Karpas-422 (cell line): ENCODE measurements around the gene CD28. TPM values are rescaled to one million over a fixed set of nuclear protein-coding genes. Genes with fewer than 3 reads are reported as not detected.

Experiments used
- DNase-seq: peaks from one replicate; pipeline ENCODE4 v3.0.0-alpha.2; 2015
- H2AFZ ChIP-seq: fragments of 200-600 bp; sonication (generic); 2 replicates; pipeline ENCODE4 v1.6.1; 2014; ENCODE audit warnings: antibody characterized with exemption, low read length, mixed read lengths
- H3K27ac ChIP-seq: fragments of 200-600 bp; sonication (generic); 2 replicates; pipeline ENCODE4 v1.5.1; 2014; ENCODE audit warnings: mild to moderate bottlenecking, low read length, moderate library complexity
- H3K27me3 ChIP-seq: fragments of 200-600 bp; sonication (generic); 2 replicates; pipeline ENCODE4 v1.6.1; 2014; ENCODE audit warnings: low read length, mixed read lengths
- H3K36me3 ChIP-seq: fragments of 200-600 bp; sonication (generic); 2 replicates; pipeline ENCODE4 v1.6.1; 2014; ENCODE audit warnings: low read length, mixed read lengths; ENCODE audit not compliant: insufficient read depth
- H3K4me1 ChIP-seq: fragments of 200-600 bp; sonication (generic); 2 replicates; pipeline ENCODE4 v1.6.1; 2014; ENCODE audit warnings: mild to moderate bottlenecking, low read length, mixed read lengths
- H3K4me2 ChIP-seq: fragments of 200-600 bp; sonication (generic); 2 replicates; pipeline ENCODE4 v1.6.1; 2014; ENCODE audit warnings: low read length, low read depth, mild to moderate bottlenecking; ENCODE audit not compliant: poor library complexity, severe bottlenecking
- H3K4me3 ChIP-seq: fragments of 200-600 bp; sonication (generic); 2 replicates; pipeline ENCODE4 v1.5.1; 2014; ENCODE audit warnings: mild to moderate bottlenecking, antibody characterized with exemption, low read length, mixed read lengths
- H3K79me2 ChIP-seq: fragments of 200-600 bp; sonication (generic); 2 replicates; pipeline ENCODE4 v1.6.1; 2014; ENCODE audit warnings: mild to moderate bottlenecking, low read length, mixed read lengths
- H3K9ac ChIP-seq: fragments of 200-600 bp; sonication (generic); 2 replicates; pipeline ENCODE4 v1.6.0; 2014; ENCODE audit warnings: low read length
- H3K9me2 ChIP-seq: fragments of 200-600 bp; sonication (generic), shearing (Covaris generic); replicated peaks from 2 replicates; pipeline ENCODE4 v1.6.0; 2014; ENCODE audit warnings: mild to moderate bottlenecking, low read length, moderate library complexity; ENCODE audit not compliant: insufficient read depth
- H3K9me3 ChIP-seq: fragments of 300-700, 200-600 bp; sonication (generic); 2 replicates; pipeline ENCODE4 v1.6.1; 2014; ENCODE audit warnings: low read length, mixed read lengths
- H4K20me1 ChIP-seq: fragments of 200-600 bp; sonication (generic); 2 replicates; pipeline ENCODE4 v1.6.1; 2014; ENCODE audit warnings: mild to moderate bottlenecking, antibody characterized with exemption, low read length, low read depth; ENCODE audit not compliant: insufficient read depth
- total RNA-seq: library from RNA; depleted of rRNA; stranded (reverse); fragments of >200 nt; shearing (Covaris generic); gene quantifications from 2 replicates; pipeline ENCODE4 v1.2.3, GENCODE V29; 2014; ENCODE audit warnings: low replicate concordance

Gene CD28
- total RNA-seq, 1 experiment from 2014 or later = not detected

DNA sequence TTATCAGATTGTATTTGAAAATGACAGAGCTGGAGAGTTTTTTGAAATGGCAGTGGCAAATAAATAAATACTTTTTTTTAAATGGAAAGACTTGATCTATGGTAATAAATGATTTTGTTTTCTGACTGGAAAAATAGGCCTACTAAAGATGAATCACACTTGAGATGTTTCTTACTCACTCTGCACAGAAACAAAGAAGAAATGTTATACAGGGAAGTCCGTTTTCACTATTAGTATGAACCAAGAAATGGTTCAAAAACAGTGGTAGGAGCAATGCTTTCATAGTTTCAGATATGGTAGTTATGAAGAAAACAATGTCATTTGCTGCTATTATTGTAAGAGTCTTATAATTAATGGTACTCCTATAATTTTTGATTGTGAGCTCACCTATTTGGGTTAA lies 30.9 kb downstream of the CD28 start:
- Histone ChIP-seq H3K9me3 (no peaks in the 10 kb centered on the region), H3K27me3 (no peaks in the 10 kb centered on the region), H3K4me3 (no peak overlapping the region), H3K36me3 (no peaks in the 10 kb centered on the region), H3K4me1 (no peaks in the 10 kb centered on the region), H3K4me2 (no peak overlapping the region), H2AFZ (no peak overlapping the region), H3K9ac (no peak overlapping the region), H4K20me1 (no peaks in the 10 kb centered on the region), H3K9me2 (no peaks in the 10 kb centered on the region), H3K79me2 (no peaks in the 10 kb centered on the region), H3K27ac (no peak overlapping the region)
- DNase-seq = no peak

DNA sequence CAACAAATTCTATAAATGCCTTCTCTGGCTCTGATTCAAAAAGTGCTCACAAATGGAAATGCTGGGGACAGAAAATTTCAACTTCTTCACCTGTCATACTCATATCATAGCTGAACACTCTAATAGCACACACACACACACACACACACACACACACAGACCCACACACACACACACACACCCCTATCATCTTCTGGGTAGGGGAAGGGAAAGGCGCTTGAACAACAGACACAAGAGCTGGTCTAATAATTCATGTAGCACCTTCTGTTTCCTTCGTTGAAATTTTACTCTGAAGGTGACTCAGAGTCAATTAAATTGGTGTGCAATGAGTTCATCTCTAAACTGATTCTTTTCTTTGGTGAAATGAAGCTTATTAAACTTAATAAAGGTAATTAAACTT lies 32.9 kb downstream of the CD28 start:
- no peak overlapping the region for H3K27ac ChIP-seq
- no peak overlapping the region for H3K4me3 ChIP-seq
- H2AFZ ChIP-seq = no peak overlapping the region
- H4K20me1 ChIP-seq = no peaks in the 10 kb centered on the region
- no peaks in the 10 kb centered on the region for H3K27me3 ChIP-seq
- no peaks in the 10 kb centered on the region for H3K79me2 ChIP-seq
- no peak overlapping the region for H3K4me2 ChIP-seq
- H3K4me1 ChIP-seq = no peaks in the 10 kb centered on the region
- no peak for DNase-seq
- no peaks in the 10 kb centered on the region for H3K9me3 ChIP-seq
- no peaks in the 10 kb centered on the region for H3K9me2 ChIP-seq
- no peaks in the 10 kb centered on the region for H3K36me3 ChIP-seq
- H3K9ac ChIP-seq = no peak overlapping the region

DNA sequence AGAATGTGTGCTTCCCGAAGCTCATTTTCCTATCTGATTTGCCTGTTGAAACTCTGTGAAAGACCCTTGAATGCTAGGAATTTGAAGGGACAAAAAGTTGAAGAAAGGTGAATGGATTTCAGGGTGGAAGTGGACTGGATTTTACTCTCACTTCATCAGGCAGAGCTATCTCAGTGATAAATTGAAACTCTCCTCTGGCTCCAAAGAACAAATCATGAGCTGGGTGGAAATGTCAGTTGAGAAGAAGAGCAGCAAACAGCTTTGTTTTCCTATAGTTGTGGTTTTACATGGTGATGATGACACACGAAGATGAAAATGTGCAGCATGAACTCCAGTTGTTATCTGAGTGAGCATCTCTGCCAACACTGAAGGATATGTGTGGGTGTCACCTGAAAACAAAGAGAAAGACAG lies 34.4 kb downstream of the CD28 start:
- no peak for DNase-seq
- Histone ChIP-seq H3K4me3 (no peak overlapping the region), H4K20me1 (no peaks in the 10 kb centered on the region), H3K27me3 (no peaks in the 10 kb centered on the region), H3K4me2 (no peak overlapping the region), H3K79me2 (no peaks in the 10 kb centered on the region), H3K9me2 (no peaks in the 10 kb centered on the region), H3K36me3 (no peaks in the 10 kb centered on the region), H3K9ac (no peak overlapping the region), H3K9me3 (no peaks in the 10 kb centered on the region), H3K4me1 (no peaks in the 10 kb centered on the region), H3K27ac (no peak overlapping the region), H2AFZ (no peak overlapping the region)

DNA sequence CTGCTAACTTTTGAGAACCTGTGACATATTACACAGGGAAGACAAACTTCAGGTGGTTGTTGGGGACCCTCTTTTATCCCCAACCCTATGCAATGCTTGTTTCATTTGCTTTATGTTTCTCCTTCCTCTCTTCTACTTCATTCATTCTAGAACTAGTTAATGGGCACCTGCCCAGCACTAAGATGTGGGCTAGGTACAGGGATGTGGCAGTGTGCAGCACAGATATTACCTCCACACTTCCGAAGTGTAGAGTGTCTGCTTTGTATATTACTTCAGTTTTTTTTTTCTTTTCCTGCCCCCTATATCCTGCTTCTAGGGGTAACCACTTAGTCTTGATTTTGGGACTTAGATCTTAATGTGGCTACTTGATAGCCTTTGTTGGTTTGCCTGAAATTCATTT lies 35.1 kb downstream of the CD28 start:
- H4K20me1 ChIP-seq = no peaks in the 10 kb centered on the region
- H2AFZ ChIP-seq = no peak overlapping the region
- no peaks in the 10 kb centered on the region for H3K4me1 ChIP-seq
- H3K36me3 ChIP-seq = no peaks in the 10 kb centered on the region
- no peaks in the 10 kb centered on the region for H3K79me2 ChIP-seq
- no peak overlapping the region for H3K27ac ChIP-seq
- no peak overlapping the region for H3K9ac ChIP-seq
- no peaks in the 10 kb centered on the region for H3K9me2 ChIP-seq
- no peak overlapping the region for H3K4me3 ChIP-seq
- H3K27me3 ChIP-seq = no peaks in the 10 kb centered on the region
- DNase-seq = no peak
- no peak overlapping the region for H3K4me2 ChIP-seq
- H3K9me3 ChIP-seq = no peaks in the 10 kb centered on the region

DNA sequence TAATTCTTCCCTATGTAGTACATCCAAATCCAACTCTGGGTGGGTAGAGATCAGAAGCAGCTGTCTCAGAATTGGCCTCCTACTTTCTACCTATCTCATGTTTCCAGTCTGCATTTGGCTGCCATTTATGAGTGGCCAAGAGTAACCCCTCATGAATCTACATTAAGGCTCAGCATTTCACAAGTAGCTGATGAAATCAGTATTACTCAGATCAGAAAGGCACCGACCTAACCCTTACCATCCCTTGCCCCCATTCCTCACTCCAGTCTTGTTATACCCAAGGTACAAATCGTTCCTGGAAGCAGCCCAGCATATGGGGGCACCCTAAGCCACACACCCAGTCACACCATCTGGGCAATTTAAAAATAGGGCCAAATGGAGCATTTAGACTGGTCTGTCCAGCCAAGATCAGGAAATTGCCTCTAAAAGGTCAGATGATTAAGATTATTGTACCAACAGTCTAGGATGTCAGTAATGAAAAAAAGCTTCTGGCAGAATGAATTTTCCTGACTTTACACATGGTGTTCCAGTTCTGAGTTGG lies 37.1 kb downstream of the CD28 start:
- no peak overlapping the region for H2AFZ ChIP-seq
- no peaks in the 10 kb centered on the region for H3K27me3 ChIP-seq
- H3K9me2 ChIP-seq = no peaks in the 10 kb centered on the region
- no peak overlapping the region for H3K9ac ChIP-seq
- H3K4me3 ChIP-seq = no peak overlapping the region
- no peak for DNase-seq
- no peak overlapping the region for H3K4me2 ChIP-seq
- H3K9me3 ChIP-seq = no peaks in the 10 kb centered on the region
- H3K27ac ChIP-seq = no peak overlapping the region
- no peaks in the 10 kb centered on the region for H3K4me1 ChIP-seq
- no peaks in the 10 kb centered on the region for H3K79me2 ChIP-seq
- H4K20me1 ChIP-seq = no peaks in the 10 kb centered on the region
- H3K36me3 ChIP-seq = no peaks in the 10 kb centered on the region

DNA sequence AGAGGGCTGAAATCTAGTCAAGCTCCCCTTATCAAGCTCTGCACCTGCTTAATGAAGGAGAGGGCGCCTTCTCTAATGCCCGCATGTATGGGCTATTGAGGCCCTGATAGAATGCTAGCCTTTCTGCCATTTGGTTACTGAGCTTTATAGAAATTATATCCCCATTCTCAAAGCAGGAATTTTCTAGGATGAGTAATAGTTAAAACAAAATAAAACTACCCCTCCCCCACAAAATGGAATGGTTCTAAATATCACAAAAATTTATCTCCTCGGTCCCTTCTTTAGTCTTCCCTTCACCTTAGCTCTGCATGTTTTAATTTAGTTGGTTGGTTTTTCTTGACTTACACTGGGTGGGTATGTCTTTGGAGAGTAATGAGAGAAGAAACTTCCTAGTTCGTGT lies 37.7 kb downstream of the CD28 start:
- Histone ChIP-seq H3K9ac (no peak overlapping the region), H3K27me3 (no peaks in the 10 kb centered on the region), H2AFZ (no peak overlapping the region), H3K27ac (no peak overlapping the region), H3K9me3 (no peaks in the 10 kb centered on the region), H3K4me3 (no peak overlapping the region), H3K36me3 (no peaks in the 10 kb centered on the region), H3K4me2 (no peak overlapping the region), H4K20me1 (no peaks in the 10 kb centered on the region), H3K4me1 (no peaks in the 10 kb centered on the region), H3K79me2 (no peaks in the 10 kb centered on the region), H3K9me2 (no peaks in the 10 kb centered on the region)
- no peak for DNase-seq

DNA sequence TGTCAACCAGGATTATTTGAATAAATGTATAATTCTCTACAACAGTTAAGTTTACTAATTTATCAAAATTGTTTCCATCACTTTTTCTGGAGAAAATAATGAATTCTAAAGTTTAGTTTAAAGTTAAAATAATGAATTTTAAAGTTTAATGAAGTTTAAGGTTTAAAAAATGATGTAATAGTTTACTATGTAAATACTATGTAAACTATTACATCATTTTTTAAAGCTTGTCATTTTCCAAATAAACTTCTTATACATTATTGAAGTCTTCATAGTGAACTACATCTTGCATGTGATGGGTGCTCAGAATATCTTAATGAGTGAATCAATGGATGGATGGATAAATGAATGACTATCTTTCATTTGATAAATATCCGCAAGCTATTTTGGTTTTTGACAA lies 38.8 kb downstream of the CD28 start:
- no peaks in the 10 kb centered on the region for H3K79me2 ChIP-seq
- no peak overlapping the region for H3K4me2 ChIP-seq
- H3K36me3 ChIP-seq = no peaks in the 10 kb centered on the region
- H4K20me1 ChIP-seq = no peaks in the 10 kb centered on the region
- no peak overlapping the region for H2AFZ ChIP-seq
- no peak overlapping the region for H3K4me3 ChIP-seq
- no peaks in the 10 kb centered on the region for H3K27me3 ChIP-seq
- H3K9ac ChIP-seq = no peak overlapping the region
- H3K4me1 ChIP-seq = no peaks in the 10 kb centered on the region
- DNase-seq = no peak
- no peak overlapping the region for H3K27ac ChIP-seq
- no peaks in the 10 kb centered on the region for H3K9me2 ChIP-seq
- no peaks in the 10 kb centered on the region for H3K9me3 ChIP-seq

DNA sequence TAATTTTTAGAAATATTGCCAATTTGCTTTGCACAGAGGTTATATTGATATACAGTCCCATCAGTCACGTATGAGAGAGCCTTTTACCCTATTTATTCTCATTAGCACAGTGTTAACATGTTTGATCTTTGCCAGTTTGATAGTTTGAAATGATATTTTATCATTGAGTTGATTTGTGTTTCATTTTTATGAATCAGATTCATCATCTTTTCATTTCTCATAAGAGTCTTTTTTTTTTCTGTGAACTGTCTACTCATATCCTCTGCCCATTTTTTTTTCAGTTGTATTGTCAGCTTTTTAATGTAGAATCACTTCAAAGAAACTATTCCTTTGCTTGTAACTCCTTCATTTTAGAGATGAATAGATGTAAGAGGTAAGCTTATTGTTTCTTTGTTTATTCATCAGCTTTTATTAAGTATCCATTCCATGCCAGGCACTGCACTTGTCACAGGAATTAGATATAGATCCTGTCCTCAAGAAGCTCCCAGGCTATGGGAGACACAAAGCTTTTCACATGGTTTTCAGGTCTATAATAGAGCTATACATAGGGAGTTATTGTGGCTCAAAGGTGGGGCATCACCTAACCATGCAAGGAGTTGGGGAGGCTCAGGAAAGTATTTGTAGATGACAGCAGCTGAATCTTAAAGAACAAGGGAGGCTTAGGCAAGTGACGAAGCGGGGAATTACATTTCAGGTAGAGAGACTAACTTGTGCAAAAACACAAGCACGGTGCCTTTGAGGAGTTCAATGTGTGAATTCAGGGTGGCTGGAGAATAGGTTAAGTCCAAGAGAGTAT lies 42.1 kb downstream of the CD28 start:
- Histone ChIP-seq H3K9me3 (no peaks in the 10 kb centered on the region), H2AFZ (no peak overlapping the region), H3K27me3 (no peaks in the 10 kb centered on the region), H3K9me2 (no peaks in the 10 kb centered on the region), H3K4me3 (no peak overlapping the region), H3K4me2 (no peak overlapping the region), H3K36me3 (no peaks in the 10 kb centered on the region), H3K27ac (no peak overlapping the region), H3K4me1 (no peaks in the 10 kb centered on the region), H3K9ac (no peak overlapping the region), H3K79me2 (no peaks in the 10 kb centered on the region), H4K20me1 (no peaks in the 10 kb centered on the region)
- DNase-seq = no peak
